Kidney (tissue), 14 donors: ENCODE results near the gene MARF1. TPM values are rescaled to one million over a fixed set of nuclear protein-coding genes. Genes with fewer than 3 reads are reported as not detected.
"Not testable (repeated sequence)": the region's sequence is repeated elsewhere in the genome, so short reads cannot be mapped to it uniquely, and the experiment has no call there.

Experiments
- DNase-seq, 5 donors: peaks; one replicate each; pipeline ENCODE4 v3.0.0-alpha.2; 2013 to 2020
- FAIRE-seq: peaks from 2 replicates; lab custom pipeline; 2012; peaks lifted over from hg19 to GRCh38; lab: Jason Lieb, UNC
- H3K27ac ChIP-seq, 2 donors: one replicate each; pipeline ENCODE4 v1.7.0; 2013; ENCODE audit warnings: low read depth in 2 of 2, low read length in 2 of 2, inconsistent platforms in 1 of 2
- H3K27me3 ChIP-seq: one replicate; pipeline ENCODE4 v1.7.1; 2013; ENCODE audit warnings: low read length, inconsistent platforms; ENCODE audit not compliant: control insufficient read depth, insufficient read depth
- H3K36me3 ChIP-seq, 3 donors: one replicate each; pipeline versions ENCODE4 v1.7.0 to v1.7.1; 2013; ENCODE audit warnings: low read length in 3 of 3, control low read depth in 1 of 3, inconsistent platforms in 1 of 3; ENCODE audit not compliant: insufficient read depth in 3 of 3, control insufficient read depth in 2 of 3
- H3K4me1 ChIP-seq, 3 donors: one replicate each; pipeline versions ENCODE4 v1.7.0 to v1.7.1; 2013; ENCODE audit warnings: low read length in 3 of 3, inconsistent platforms in 1 of 3, low read depth in 1 of 3; ENCODE audit not compliant: control insufficient read depth in 2 of 3, insufficient read depth in 2 of 3
- H3K4me3 ChIP-seq, 3 donors: one replicate each; pipeline versions ENCODE4 v1.7.0 to v1.8.1; 2013; ENCODE audit warnings: low read length in 3 of 3, control low read depth in 1 of 3, inconsistent platforms in 1 of 3
- H3K9ac ChIP-seq, 3 donors: one replicate each; pipeline versions ENCODE4 v1.7.0 to v1.7.1; 2013; ENCODE audit warnings: low read length in 3 of 3, control low read depth in 1 of 3, inconsistent platforms in 1 of 3
- H3K9me3 ChIP-seq, 3 donors: one replicate each; pipeline versions ENCODE4 v1.7.0 to v1.7.1; 2013; ENCODE audit warnings: low read length in 3 of 3, control low read depth in 1 of 3, inconsistent platforms in 1 of 3; ENCODE audit not compliant: control insufficient read depth in 2 of 3, insufficient read depth in 1 of 3
- intact Hi-C: fragments of 100-400 bp; cut with DNase I; formaldehyde crosslinking; loops from one replicate; pipeline ENCODE4 v1.11.1; 2022
- polyA plus RNA-seq: library from polyadenylated mRNA; stranded (reverse); fragments of 350-450 nt; fragmentation: Illumina TruSeq; extraction: RNeasy Lipid Tissue Mini Kit (QIAGEN cat#74804); gene quantifications from one replicate; pipeline ENCODE4 v1.2.3, GENCODE V29; 2014; ENCODE audit warnings: low read depth, low replicate concordance; ENCODE audit not compliant: insufficient read depth
- total RNA-seq: library from RNA; stranded (reverse); fragmentation: NEBNext Ultra II Directional; extraction: Animal tissue kit (Norgen Biotek cat#: 25700); gene quantifications from one replicate; pipeline ENCODE4 v1.2.1, GENCODE V29; 2021
- TF ChIP-seq, protein P1 (sequence below): IDR thresholded peaks from 3 replicates; pipeline ENCODE4 v1.5.1; 2012; ENCODE audit warnings: mild to moderate bottlenecking, moderate library complexity, borderline replicate concordance; ENCODE audit not compliant: insufficient read depth; ENCODE audit errors: extremely low read depth
- donor health status: control.
- donor health status: control.
- donor health status: control.
- donor health status: control.
- donor health status: control.
- donor health status: DM: yes; HTN: yes; CAD: no.
- donor health status: Normal renal cell carcinoma (clear cell type).

MARF1 gene
- total and polyA plus RNA-seq, 2 donors from 2014 or later, result 17.5 to 80.7 TPM

DNA sequence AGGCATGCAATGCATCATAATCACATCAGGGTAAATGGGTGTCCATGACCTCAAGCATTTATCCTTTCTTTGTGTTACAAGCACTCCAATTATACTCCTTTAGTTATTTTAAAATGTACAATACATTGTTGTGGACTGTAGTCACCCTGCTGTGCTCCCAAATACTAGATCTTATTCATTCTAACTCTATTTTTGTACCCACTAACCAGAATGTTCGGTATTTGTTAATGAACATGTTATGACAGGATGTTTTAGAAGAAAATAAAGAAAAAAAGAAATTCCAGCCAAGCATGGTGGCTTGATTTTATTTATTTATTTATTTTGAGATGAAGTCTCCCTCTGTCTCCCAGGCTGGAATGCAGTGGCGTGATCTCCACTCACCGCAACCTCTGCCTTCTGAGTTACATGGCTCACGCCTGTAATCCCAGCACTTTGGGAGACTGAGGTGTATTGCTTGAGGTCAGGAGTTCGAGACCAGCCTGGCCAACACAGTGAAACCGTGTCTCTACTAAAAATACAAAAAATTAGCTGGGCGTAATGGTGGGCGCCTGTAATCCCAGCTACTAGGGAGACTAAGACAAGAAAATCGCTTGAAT is 5.3 kb upstream of the MARF1 start:
- DNase-seq (no peak), FAIRE-seq (no peak)
- Histone ChIP-seq H3K36me3 (no peaks in the 10 kb centered on the region), H3K9ac (no peak overlapping the region), H3K27ac (no peak overlapping the region), H3K27me3 (no peaks in the 10 kb centered on the region), H3K9me3 (no peaks in the 10 kb centered on the region), H3K4me1 (peaks cover 0 to 5% (median 3%) of the 10 kb centered on the region in 3 donors), H3K4me3 (no peak overlapping the region)
- TF ChIP-seq, protein P1, sequence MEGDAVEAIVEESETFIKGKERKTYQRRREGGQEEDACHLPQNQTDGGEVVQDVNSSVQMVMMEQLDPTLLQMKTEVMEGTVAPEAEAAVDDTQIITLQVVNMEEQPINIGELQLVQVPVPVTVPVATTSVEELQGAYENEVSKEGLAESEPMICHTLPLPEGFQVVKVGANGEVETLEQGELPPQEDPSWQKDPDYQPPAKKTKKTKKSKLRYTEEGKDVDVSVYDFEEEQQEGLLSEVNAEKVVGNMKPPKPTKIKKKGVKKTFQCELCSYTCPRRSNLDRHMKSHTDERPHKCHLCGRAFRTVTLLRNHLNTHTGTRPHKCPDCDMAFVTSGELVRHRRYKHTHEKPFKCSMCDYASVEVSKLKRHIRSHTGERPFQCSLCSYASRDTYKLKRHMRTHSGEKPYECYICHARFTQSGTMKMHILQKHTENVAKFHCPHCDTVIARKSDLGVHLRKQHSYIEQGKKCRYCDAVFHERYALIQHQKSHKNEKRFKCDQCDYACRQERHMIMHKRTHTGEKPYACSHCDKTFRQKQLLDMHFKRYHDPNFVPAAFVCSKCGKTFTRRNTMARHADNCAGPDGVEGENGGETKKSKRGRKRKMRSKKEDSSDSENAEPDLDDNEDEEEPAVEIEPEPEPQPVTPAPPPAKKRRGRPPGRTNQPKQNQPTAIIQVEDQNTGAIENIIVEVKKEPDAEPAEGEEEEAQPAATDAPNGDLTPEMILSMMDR, result no peak
- intact Hi-C loops, result no loop called here

DNA sequence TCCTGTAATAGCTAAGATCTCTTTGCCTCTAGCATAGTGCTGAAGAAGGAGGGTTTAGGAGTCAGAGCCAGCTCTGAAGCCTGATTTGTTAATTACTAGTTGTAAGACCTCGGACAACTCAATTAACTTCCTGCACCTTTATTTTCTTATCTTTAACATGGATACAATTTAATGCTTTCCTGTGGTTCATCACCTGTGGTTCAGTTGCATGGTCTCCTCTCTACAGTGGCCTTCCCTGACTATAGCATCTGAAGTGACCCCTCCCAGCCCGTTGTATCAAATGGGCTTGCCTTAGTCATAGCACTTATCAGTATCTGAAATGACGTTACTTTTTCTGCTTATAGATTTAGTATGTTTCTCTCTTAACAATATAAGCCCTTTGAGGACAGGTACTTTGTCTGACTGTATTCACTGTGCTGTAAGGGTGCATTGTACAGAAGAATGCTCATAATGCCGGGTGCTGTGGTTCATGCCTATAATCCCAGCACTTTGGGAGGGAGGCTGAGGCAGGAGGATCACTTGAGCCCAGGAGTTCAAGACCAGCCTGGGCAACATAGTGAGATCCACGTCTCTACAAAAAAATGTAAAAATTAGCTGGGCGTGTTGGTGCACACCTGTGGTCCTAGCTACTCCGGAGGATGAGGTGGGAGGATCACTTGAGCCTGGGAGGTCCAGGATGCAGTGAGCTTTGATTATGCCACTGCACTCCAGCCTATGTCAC is 4.5 kb upstream of the MARF1 start:
- Histone ChIP-seq H3K27ac (no peak overlapping the region), H3K4me3 (no peak overlapping the region), H3K4me1 (peaks cover 0 to 5% (median 3%) of the 10 kb centered on the region in 3 donors), H3K27me3 (no peaks in the 10 kb centered on the region), H3K9ac (no peak overlapping the region), H3K9me3 (no peaks in the 10 kb centered on the region), H3K36me3 (no peaks in the 10 kb centered on the region)
- FAIRE-seq (no peak), DNase-seq (no peak)
- TF ChIP-seq, protein P1, result no peak
- intact Hi-C loops, result no loop called here

DNA sequence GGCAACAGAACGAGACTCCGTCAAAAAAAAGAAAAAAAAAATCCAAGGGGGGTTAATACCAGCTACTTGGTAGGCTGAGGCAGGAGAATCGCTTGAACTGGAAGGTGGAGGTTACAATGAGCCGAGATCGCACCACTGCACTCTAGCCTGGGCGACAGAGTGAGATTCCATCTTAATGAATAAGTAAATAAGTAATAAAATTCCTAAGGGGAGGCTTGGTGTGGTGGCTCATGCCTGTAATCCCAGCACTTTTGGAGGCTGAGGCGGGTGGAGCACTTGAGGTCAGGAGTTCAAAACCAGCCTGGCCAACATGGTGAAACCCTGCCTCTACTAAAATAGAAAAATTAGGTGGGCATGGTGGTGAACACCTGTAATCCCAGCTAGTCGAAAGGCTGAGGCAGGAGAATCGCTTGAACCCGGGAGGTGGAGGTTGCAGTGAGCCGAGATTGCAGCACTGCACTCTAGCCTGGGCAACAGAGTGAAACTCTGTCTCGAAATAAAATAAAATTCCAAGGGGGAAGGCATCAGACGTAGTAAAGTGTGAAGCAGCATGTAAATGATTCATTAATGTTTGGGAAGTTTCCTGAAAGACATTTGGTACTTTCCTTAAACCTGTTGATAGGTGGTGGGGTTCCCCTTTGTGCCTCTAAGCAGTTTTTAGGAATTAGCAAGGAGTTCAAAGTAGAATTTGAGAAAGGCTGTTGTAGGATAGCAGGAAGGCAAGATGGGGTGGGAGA is 3.8 kb upstream of the MARF1 start:
- FAIRE-seq, intact Hi-C loops, H3K9ac ChIP-seq: not testable (repeated sequence)

DNA sequence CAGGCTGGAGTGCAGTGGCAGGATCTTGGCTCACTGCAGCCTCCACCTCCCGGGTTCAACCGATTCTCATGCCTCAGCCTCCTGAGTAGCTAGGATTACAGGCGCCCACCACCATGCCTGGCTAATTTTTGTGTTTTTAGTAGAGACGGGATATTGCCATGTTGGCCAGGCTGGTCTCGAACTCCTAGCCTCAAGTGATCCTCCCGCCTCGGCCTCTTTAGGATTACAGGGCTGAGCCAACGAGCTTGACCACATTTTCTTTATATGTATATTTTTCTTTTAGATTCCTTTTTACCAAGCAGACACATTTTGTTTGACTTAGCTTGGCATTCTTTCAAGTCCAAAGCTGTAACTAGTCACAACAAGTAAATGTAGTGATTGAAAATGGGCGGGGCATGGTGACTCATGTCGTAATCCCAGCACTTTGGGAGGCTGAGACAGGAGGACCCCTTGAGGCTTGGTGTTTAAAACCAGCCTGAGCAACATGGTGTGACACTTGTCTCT is 2.1 kb upstream of the MARF1 start:
- H3K36me3 ChIP-seq, H3K9ac ChIP-seq, H3K27me3 ChIP-seq, intact Hi-C loops, H3K9me3 ChIP-seq, H3K27ac ChIP-seq, H3K4me3 ChIP-seq, FAIRE-seq: not testable (repeated sequence)
- DNase-seq, result peak in 1 of 5 donors; percentile 47
- peaks cover 5 to 13% (median 13%) of the 10 kb centered on the region in 3 donors for H3K4me1 ChIP-seq

More for the DNA sequence above, 3.8 kb upstream of the MARF1 start:
- not testable (repeated sequence) for H3K9me3 ChIP-seq, H3K27me3 ChIP-seq, H3K4me3 ChIP-seq, DNase-seq, H3K36me3 ChIP-seq, H3K27ac ChIP-seq
- peaks cover 3 to 11% (median 9%) of the 10 kb centered on the region in 3 donors for H3K4me1 ChIP-seq
